Activated effector memory CD4-positive, alpha-beta T cell treated with anti-CD3 and anti-CD28 coated beads, Interleukin-2, amount 50 U/mL, for 16 hours (primary cell): ENCODE data around the gene PTPRN2.
"Not testable (repeated sequence)": the region's sequence is repeated elsewhere in the genome, so short reads cannot be mapped to it uniquely, and the experiment has no call there.

Experiments used
- DNase-seq: peaks from one replicate; pipeline ENCODE4 v3.0.0-alpha.2; 2020

PTPRN2 gene

DNA sequence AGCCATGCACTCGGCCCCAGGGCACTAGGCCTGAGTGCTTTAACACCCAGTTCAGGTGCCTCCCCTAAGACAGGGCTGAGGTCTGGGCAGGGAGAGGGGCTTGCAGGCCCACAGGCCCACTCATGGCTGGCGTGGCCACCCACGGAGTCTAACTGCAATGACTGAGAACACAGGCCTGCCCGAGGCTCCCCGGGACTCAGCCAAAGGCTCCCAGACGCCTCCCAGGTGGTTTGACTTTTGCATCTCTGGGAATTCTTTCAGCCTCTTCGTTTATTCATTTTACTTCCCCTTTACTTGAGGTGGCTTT, 37.3 kb downstream of the PTPRN2 start:
- no peak for DNase-seq

DNA sequence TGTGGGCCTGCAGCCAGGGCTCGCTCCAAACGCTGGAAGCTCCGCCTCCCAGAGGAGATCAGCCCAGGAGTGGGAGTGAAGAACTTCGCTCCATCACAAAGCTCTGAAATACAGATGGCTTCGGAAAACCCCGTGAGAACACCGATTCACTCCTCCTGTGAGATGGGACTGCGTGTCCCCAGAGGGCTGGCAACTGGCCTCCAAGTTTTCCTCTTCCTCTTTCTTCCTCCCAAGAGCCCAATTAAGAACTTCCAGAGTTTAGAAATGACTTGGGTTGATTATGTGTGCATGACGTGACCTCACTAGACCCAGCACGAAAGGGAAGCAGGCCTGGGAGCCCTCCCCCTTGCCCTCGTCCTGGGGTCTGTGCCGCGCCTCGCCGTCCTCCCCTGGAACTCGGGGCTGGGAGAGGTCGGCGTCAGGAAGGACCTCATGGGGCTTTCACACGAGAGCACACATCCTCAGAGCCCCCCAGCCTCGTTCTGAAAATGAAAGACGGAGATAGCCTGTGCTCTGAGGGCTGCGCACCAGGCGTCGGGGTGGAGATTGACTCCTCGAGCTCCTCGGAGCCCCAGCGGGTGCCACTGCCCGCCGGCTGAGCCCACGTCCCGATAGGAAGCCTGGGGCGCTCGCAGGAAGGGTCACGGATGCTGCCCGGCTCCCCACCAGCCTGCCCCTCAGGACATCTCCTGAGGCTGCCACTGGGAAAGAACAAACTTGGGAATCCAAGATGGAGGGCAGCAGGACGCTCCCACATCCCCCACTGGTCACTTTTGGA, 37.8 kb downstream of the PTPRN2 start:
- no peak for DNase-seq

DNA sequence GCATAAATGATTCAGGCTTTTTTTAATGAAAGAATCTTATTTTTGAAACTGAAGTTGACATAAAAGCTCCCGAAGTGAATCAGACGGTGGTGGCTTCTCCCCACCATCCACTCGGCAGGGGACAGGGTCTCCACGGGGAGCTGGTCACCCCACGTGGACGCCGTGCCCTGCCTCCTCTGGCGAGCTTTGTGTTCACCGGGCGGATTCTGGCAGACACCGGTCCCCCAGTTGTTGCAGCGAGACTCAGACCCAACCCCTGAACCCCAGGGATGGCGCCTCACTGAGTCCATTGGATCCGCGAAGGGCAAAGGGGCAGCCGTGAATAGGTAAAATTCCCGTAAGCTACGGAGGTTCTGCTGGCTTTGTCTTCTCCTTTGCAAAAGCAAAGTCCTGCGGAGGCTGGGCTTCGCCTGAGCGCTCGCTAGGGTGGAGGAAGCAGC, 38.4 kb downstream of the PTPRN2 start:
- DNase-seq: no peak

DNA sequence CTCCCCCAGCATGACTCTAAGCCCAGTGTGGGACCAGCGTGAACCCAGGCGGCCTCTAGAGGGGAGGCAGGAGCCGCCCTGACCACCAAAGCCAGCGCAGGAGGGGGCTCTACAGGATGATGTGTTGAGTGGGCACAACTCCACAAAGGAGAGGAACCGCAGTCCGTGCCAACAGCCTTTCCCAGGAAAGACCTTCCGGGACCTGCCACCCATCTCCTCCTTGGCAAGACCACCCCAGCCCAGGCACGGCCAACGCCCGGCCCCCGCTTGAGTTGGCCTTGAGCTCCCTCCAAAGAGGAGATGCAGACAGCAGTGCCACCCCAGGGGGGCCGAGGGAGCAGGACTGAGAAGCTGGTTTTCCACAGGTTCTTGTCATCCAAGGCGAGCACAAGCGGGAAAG, 38.9 kb downstream of the PTPRN2 start:
- no peak for DNase-seq

DNA sequence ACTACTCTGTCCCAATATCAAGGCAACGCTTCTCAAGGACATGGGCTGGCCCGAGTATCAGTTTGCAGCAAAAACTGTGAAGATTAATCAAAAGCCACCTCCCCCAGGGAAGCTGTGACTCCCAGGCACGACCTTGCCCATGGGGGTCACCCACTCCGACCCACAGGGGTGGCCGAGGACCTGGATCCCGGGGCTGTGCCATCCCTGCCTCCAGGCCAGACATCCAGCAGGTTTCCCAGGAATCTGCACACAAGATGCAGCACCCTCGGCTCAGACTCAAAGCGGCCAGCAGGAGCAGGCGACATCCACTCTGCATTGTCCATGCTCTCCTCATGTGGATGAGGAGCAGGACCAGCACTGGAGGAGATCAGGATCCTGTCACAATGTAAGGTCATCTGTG, 39.8 kb downstream of the PTPRN2 start:
- DNase-seq: no peak

DNA sequence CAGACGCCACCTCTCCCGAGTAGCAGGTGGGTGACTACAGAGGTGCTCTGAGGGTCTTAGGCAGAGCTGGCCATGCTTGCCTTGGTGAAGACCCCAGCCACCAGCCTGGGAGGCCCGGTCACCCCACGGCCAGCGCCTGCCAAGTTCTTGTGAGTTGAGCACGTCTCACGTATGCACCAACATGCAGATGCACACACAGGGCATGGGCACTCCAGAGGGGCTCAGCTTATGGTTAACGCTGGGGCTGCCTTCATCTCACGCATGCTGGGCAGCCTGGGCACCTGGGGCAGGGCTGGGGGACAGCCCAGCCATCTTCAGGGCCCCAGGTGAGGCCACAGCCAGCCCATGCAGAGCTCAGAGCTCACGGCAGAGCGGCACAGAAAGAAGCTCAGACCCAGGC, 41.0 kb downstream of the PTPRN2 start:
- no peak for DNase-seq

DNA sequence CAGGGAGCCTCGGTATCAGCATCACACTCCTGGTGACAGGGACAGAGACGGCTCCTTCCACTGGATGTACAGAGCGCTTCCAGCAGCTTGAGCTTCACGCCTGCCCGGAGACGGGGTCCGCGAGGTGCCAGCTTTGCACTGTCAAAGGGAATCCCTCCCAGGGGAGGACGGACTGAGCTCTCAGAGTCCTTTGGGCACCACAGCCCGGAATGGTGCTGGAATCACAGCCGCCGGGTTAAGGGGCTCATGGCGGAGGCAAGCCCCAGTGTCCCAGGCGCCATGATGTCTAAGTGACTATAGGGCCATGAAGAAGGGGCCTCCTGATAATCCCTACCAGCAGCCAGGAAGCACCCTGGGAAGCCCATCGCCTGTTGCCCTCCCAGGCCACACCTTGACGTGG, 41.4 kb downstream of the PTPRN2 start:
- no peak for DNase-seq

DNA sequence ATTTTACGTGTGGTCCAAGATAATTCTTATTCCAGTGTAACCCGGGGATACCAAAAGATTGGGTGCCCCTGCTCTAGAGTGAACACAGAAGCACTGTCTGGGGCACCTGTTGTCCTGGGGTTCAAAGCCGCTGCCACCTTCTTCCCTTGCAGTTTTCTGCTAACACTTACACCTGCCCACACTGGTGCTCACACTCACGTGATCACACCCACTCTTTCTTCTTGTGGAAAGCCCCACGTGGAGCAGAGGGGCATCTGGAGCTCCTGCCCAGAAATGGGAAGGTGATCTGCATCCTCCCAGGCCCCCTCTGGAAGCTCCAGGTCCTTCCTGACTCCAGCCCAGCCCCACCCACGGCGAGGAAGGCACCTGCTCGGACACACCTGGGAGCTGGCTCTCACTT, 42.9 kb downstream of the PTPRN2 start:
- no peak for DNase-seq

DNA sequence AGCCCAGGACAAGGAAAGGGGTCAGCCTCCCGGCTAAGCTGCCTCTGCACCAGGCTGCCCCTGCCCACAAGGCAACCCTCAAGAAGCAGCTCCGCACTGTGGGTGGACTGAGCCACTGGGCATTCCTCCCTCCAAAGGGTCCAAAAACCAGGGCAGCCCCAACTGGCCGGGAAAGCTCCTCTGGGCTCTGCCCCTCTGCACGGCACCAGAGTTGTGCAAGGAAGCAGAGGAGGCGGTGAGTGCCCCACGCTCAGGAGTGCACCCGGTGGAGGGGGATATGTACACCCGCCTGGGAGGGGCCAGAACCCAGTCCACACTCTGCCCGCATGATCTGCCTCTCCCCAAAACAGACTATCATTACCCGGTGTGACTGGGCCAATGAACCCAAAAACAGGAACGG, 43.8 kb downstream of the PTPRN2 start:
- DNase-seq: no peak

DNA sequence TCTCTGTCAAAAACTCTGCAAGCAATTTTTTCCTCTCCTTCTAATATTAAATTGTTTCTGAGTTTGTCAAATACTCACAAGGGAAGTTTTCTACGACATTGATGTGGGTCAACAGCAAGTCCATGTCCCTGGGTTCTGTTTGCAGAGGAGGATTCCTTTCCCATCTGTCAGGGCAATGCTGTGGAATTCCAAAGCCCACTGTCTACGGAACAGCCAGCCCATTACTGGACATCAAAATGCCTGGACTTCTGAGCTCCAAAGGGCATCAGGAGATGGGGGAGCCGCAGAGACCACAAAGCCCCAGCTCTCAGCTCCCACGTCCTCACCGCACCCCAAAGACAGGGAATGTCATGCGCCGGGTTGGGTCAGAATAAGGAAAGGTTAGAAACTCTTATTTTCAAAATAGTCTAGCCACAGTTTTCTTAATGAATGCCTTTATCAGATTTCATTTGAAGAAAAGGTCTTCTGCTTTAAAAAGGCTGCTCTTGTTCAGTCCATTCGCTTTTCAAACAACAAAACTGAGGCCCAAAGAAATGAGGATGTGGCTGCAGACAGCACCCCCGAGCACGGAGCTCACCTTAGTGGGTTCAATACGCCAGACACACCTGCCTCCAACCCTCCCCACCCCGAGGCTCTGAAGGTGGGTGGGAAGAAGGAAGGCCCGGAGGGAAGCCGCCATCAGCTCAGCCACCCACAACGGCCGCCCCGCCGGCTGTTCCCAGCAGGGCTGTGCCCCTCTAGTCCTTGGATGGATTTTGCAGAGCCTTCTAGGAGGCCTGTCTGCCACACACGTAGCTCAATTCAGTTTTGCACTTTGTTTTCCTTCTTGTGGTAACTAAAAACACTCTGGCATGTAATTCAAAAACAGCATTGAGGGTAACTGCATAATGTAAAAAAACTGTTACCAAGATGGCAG, 44.7 kb downstream of the PTPRN2 start:
- no peak for DNase-seq

DNA sequence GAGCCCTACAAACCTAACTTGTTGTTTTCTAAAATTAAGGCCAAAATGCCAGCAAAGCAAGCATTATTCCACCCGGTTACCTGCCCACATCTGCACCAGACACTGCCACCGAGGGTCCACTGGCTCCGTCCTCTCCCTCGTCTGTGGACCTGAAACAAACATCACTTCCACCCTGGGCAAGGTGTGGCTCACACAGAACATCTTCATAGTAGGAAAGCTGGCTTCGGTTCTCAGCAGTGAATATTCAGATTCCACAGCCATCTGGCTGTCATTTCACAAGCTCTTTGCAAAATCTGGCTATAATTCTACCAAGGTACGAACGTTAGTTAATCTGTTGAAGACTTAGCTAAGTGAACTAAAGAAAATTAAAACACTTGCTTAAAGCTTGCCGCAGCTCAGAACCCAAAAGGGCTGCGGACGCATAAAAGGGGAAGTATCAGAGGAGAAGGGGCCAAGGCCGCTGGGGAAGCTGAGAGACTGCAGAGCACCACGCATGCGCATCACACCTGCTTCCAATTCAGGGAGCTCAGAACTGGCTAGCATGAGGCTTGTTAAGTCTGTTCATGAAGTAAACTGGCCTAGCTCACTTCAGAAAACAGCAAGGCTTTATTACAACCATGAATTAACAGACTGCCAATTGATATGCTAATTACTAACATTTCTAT, 46.1 kb downstream of the PTPRN2 start:
- DNase-seq: no peak

DNA sequence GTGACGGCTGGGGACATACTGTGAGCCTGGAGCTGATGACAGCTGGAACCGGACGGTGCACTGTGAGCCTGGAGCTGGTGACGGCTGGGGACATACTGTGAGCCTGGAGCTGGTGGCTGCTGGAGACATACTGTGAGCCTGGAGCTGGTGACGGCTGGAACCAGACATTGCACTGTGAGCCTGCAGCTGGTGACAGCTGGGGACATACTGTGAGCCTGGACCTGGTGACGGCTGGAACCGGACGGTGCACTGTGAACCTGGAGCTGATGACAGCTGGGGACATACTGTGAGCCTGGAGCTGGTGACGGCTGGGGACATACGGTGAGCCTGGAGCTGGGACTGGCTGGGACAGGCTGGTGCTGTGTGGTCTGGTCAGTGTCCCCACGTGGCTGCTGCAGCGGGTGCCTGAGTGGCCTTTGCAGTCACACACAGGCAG, 47.9 kb downstream of the PTPRN2 start:
- DNase-seq: no peak

DNA sequence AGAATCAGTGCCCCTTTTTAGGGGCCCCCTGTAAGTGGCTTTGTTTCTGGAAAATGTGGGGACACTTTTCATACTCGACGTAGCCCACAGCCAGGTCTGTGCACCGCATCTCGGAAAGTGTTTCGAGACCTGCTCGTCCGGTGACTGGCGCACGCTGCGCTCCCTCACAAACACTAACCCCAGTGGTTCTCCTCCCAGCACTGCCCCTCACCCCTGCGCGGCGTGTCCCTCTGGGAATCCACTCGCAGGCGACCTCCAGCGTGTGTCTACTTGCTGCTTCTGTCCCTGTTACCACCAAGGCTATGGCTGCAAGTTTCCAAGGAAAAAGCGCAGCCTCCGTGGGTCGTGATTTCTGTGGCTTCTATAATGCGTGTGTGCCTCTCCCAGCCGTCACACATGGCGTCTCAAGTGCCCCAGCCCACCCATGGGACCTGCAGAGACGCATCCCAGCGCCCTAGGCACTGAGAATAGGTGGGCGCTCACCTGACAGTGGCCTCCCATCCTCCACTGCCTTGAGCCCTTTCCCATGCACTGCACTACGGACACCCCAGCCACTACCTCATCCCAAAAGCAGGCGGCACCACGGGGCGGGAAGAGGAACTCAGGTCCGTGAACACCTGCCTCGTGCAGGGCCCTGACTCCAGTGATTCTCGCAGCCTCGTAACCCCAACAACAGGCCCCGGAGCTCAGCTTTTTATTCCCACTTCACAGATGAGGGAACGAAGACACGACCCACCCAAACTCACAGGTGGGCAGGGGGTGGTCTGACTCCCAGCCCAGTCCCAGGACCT, 49.3 kb downstream of the PTPRN2 start:
- no peak for DNase-seq

DNA sequence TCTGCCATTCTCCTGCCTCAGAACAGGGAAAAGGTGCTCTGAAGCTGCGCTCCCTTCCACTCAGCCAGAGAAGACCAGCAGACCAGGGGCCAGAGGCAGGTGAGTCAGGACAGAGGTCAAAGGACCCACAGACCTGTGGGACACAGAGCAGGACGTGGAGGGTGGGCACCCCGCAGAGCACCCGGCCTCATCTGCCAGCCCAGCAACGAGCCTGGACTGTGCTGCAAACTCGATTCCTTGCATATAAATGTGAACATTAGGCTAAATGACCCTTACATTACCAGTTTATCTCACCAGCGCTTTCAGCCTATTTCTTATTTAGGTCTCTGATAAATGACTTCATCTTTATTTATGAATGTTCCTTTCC, 50.1 kb downstream of the PTPRN2 start:
- DNase-seq: no peak

DNA sequence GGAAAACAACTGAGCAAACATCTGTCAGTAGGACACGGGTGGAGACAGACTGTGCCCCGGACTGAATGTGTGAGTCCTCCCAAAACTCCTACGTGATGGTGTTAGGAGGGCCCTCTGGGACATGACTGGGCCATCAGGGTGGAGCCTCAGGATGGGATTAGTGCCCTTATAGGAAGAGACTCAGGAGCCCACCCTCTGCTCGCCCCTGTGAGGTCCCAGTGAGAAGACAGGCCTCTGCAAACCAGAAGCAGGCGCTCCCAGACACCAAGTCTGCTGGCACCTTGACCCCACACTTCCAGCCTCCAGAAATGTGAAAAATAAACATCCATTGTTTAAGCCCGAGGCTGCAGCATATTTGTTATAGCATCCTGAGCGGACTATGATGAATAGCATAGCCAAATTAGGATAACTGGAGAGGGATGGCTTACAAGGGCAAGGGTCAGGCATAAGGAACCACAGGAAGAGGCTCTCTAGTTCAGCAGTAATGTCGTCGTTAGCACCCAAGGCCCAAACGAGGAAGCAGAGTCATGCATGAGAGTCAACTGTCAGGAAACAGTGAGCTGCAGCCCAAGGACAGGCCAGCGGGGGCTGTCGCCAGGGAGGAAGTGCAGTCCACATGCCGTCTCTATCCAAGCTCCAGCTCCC, 50.6 kb downstream of the PTPRN2 start:
- DNase-seq: no peak

DNA sequence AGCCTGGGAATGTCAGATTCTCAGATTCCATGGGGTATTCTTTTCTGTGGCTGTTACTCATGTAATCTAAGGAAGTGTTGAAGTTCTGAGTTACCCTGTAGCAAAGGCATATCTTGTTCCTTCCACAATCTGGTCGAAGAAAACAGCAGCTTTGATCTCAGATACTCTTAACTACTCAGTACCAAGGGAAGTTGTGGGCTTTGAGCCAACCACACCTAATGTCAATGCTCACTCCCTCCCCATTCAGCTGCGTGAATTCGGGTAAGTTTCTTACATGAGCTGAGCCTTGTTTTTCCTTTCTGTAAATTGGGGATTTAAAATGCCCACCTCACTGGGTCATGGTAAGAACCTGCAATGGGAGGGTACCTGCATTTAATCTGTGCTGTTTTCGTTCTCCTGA, 52.5 kb downstream of the PTPRN2 start:
- DNase-seq: no peak

DNA sequence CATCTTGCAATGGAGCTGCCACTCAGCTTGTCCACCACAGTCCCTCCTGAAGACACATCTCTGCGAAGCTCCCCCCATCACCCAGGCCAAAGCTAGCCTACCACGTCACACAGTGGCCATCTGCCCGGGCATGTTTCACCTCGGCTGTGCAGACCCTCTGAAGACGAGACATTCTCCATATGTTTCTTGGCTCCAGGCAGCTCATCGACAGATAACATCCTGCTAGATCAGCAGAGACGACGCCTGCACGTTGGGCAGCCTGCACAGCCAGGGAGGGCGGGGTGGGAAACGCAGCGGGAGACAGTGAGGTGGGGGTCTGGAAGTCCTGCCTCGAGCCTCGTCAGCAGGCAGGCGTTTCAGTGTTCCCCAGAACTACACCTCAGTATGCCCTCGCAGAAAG, 53.0 kb downstream of the PTPRN2 start:
- DNase-seq: no peak

DNA sequence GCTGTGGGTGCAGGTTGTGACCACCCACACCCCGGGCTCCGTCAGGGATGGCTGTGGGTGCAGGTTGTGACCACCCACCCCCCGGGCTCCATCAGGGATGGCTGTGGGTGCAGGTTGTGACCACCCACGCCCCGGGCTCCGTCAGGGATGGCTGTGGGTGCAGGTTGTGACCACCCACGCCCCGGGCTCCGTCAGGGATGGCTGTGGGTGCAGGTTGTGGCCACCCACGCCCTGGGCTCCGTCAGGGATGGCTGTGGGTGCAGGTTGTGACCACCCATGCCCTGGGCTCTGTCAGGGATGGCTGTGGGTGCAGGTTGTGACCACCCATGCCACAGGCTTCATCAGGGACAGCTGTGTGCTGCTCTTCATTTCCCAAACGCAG, 53.5 kb downstream of the PTPRN2 start:
- not testable (repeated sequence) for DNase-seq

DNA sequence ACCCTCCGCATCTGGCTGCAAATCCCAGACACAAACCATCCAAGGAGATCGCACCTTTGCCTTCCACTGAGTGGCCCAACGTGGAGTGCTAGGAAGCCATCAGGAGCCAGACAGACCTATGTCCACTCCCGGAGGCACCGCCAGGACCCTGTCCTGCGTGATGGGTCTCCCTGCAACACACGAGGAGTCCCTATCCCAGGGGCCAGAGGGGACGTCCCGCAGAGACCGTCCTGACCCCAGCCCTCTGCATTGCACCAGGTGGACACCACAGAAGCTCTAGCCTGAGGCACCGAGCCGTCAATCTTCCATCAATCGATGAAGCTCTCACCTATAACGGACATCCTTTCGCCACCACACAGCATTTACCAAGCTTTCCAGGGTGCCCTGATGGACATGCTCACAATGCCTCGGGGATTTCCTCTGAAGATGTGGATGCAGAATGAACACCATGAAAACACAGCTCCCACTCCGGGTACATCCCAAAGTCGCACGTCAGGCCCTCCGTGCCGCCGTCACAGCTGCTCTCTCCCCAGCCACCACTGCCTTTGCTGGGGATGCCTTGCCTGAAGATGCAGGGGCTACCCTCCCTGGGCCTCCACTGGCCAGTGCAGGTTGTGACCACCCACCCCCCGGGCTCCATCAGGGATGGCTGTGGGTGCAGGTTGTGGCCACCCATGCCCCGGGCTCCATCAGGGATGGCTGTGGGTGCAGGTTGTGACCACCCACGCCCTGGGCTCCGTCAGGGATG, 54.1 kb downstream of the PTPRN2 start:
- DNase-seq: no peak

DNA sequence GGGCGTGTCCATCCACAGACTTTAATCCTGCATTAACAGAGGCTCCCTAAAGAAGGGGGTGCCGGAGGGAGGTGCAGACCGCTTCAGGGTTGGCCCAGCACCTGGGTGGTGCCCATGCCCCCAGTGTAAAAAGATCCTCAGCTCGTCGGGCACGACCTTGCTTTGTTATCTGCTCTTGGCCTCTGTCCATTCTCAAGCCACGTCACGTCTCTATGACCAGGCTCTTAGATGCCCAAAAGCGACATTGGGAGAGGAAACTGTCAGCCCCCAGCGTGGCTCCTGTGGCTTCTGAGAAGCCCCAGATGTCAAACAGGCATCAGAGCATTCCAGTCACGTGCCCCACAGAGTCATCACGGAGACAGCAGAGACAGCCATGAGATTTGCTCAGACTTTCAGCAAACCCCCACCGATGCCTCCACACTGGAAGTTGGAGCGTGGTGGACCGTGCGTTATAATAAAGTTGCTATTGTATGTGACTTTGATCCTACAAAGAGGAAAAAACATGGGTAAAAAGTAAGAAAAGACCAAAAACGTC, 55.5 kb downstream of the PTPRN2 start:
- no peak for DNase-seq

DNA sequence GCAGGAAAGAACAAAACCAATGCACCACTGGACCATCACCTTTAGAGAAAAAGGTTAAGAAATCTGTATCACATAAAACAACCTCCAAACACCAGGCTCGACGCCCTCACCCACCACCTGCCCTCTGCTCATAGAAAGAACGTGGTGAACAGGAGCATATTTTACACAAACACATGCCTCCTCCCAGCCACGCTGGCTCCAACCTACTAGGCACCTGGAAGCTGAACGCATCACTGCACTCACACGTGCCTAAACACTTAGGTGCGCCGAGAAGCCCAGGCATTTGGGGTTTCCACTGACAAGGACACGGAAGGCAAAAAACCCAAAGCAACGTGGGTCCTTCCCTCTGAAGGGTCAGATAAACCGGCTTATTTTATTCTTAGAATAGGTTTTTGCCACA, 56.0 kb downstream of the PTPRN2 start:
- no peak for DNase-seq
